BLaER1 treated with 17β-estradiol and CSF1 and Interleukin-3, amounts not matched to agents 10 nM and 100 nM (cell line): ENCODE measurements around the gene LAIR2.
"Not testable (repeated sequence)": the region's sequence is repeated elsewhere in the genome, so short reads cannot be mapped to it uniquely, and the experiment has no call there.

ENCODE experiments used
- H3K27ac ChIP-seq, 11 experiments: shearing (Covaris generic); formaldehyde crosslinking; 2 replicates each; pipeline ENCODE4 v1.8.1; 2022
- H3K27me3 ChIP-seq, 11 experiments: shearing (Covaris generic); formaldehyde crosslinking; 2 replicates each; pipeline ENCODE4 v1.8.1; 2022
- H3K36me3 ChIP-seq, 11 experiments: shearing (Covaris generic); formaldehyde crosslinking; 2 replicates each; pipeline ENCODE4 v1.8.1; 2022
- H3K4me1 ChIP-seq, 10 experiments: shearing (Covaris generic); formaldehyde crosslinking; 2 replicates each; pipeline ENCODE4 v1.8.1; 2022
- H3K4me2 ChIP-seq, 11 experiments: shearing (Covaris generic); formaldehyde crosslinking; 2 replicates each; pipeline ENCODE4 v1.8.1; 2022
- H3K4me3 ChIP-seq, 10 experiments: shearing (Covaris generic); formaldehyde crosslinking; 2 replicates each; pipeline ENCODE4 v1.8.1; 2022
- H3K9ac ChIP-seq, 11 experiments: shearing (Covaris generic); formaldehyde crosslinking; 2 replicates each; pipeline ENCODE4 v1.8.1; 2022
- H3K9me3 ChIP-seq, 11 experiments: shearing (Covaris generic); formaldehyde crosslinking; replicated peaks in 1 of 11; 2 replicates each; pipeline ENCODE4 v1.8.1; 2022
- H4K20me1 ChIP-seq, 11 experiments: shearing (Covaris generic); formaldehyde crosslinking; 2 replicates each; pipeline ENCODE4 v1.8.1; 2022
- Cebpa-rat ChIP-seq, 11 experiments: shearing (Covaris generic); IDR thresholded peaks; 2 replicates each; pipeline ENCODE4 v1.8.1; 2022

LAIR2 gene

GRCh38 chr19:54463531-54464043 is 39.0 kb upstream of the LAIR2 start, which contains the start of gene LENG9:
LENG9 (minus strand) TSS chr19:54463778; CDS start chr19:54463526, 252 bp downstream.
- H3K36me3 ChIP-seq: peaks cover 33 to 38% (median 36%) of the 10 kb centered on the region in 11 experiments
- peak within 1 kb of the TSS; percentile 90 to 98 (median 95) for H3K9ac ChIP-seq
- peak within 1 kb of the TSS; percentile 94 to 100 (median 99) for H3K4me2 ChIP-seq
- peak within 1 kb of the TSS; percentile 62 to 78 (median 71) for H3K4me3 ChIP-seq
- H3K9me3 ChIP-seq: no peaks in the 10 kb centered on the region
- H3K27ac ChIP-seq: peak within 1 kb of the TSS; percentile 96 to 100 (median 97)
- H3K27me3 ChIP-seq: no peaks in the 10 kb centered on the region
- H3K4me1 ChIP-seq: peaks cover 48 to 77% (median 66%) of the 10 kb centered on the region in 10 experiments
- no peak for TF ChIP-seq Cebpa-rat (IDR thresholded peaks at IDR 0.05)
- H4K20me1 ChIP-seq: peaks cover 36 to 44% (median 39%) of the 10 kb centered on the region in 11 experiments

GRCh38 chr19:54464044-54464629 is 38.5 kb upstream of the LAIR2 start:
- peak overlapping the region; percentile 76 to 100 (median 98) for H3K4me2 ChIP-seq
- peaks cover 48 to 77% (median 67%) of the 10 kb centered on the region in 10 experiments for H3K4me1 ChIP-seq
- H3K36me3 ChIP-seq: peaks cover 28 to 33% (median 31%) of the 10 kb centered on the region in 11 experiments
- no peak for TF ChIP-seq Cebpa-rat (IDR thresholded peaks at IDR 0.05)
- peaks cover 31 to 39% (median 34%) of the 10 kb centered on the region in 11 experiments for H4K20me1 ChIP-seq
- peak overlapping the region; percentile 58 to 78 (median 71) for H3K4me3 ChIP-seq
- H3K27ac ChIP-seq: peak overlapping the region; percentile 74 to 100 (median 97)
- H3K9ac ChIP-seq: peak overlapping the region; percentile 62 to 97 (median 95); a peak in 21 of 22 replicates
- H3K9me3 ChIP-seq: no peaks in the 10 kb centered on the region
- no peaks in the 10 kb centered on the region for H3K27me3 ChIP-seq

DNA sequence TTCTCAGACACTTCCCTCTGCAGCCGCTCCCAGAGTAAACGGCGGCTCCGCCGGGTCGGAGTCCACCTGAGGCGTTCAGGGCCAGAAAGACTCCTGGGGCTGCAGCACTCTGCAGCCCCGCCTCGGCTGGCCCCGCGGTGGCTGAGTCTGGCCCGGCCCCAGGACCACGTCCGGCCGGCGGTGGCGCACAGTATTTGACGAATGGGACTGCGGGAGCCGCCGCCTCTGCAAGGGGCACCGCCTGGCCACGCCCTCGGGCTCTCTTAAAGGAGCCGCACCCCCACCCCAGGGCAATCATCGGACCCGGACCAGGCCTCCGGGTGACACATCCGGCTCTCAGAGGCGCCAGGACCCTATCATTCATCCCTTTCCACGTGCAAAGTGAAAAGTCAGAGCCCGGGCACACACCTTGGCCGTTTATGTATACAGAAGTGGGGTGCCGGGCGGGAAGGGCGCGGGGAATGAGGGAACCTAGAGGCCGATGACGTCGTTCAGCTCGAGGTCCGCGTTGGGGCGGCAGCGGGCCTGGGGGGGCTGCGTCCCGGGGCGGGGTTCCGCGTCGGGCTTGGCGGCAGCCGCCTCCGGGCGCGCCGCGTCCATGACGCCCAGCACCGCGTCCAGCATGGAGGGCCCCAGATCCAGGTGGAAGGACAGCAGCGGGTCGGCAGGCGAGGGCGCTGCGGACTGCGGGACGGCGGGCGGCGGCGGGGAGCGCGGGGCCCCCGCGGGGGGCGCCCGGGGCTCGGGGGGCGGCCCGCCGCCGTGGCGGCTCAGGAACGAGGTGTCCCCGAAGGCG is 37.8 kb upstream of the LAIR2 start:
- Histone ChIP-seq H3K36me3 (peaks cover 21 to 26% (median 24%) of the 10 kb centered on the region in 11 experiments), H3K4me2 (peak overlapping the region; percentile 76 to 100 (median 98)), H3K9me3 (no peaks in the 10 kb centered on the region), H3K9ac (peak overlapping the region; percentile 62 to 97 (median 95); a peak in 21 of 22 replicates), H3K27ac (peak overlapping the region; percentile 74 to 100 (median 97)), H3K27me3 (0 out of 22 replicates have a peak, but pooled peaks cover 0 to 5% (median 0%) of the 10 kb centered on the region in 11 experiments), H3K4me1 (peaks cover 48 to 77% (median 67%) of the 10 kb centered on the region in 10 experiments), H4K20me1 (peaks cover 24 to 32% (median 27%) of the 10 kb centered on the region in 11 experiments), H3K4me3 (peak overlapping the region; percentile 58 to 78 (median 71))
- TF ChIP-seq Cebpa-rat (IDR thresholded peaks at IDR 0.05): no peak

DNA sequence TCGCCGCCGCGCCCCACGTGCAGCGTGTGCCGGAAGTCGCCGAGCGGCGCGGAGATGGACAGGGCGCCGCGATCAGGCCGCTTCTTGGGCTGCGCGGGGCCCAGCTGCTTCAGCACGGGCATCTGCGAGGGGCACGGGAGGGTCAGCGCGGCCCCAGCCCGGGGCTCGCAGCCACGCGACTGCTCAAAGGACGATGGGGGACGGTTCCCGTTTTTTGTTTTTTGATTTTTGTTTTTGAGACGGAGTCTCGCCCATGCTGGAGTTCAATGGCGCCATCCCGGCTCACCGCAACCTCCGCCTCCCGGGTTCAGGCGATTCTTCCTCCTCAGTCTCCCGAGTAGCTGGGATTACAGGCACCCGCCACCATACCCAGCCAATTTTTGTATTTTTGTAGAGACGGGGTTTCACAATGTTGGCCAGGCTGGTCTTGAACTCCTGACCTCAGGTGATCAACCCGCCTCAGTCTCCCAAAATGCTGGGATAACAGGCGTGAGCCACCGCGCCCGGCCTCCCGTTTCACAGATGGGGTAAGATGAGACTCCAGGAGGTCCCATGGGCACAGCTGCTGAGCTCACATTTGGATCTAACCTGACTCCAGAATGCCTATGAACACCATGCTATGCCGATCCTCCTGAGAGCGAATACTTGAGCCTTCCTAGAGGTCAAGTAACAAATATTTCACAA is 37.1 kb upstream of the LAIR2 start:
- Histone ChIP-seq H3K9ac (no peak overlapping the region), H3K9me3 (no peaks in the 10 kb centered on the region), H4K20me1 (peaks cover 18 to 24% (median 20%) of the 10 kb centered on the region in 11 experiments), H3K27me3 (peaks cover 0 to 12% (median 0%) of the 10 kb centered on the region in 11 experiments; a peak in 4 of 22 replicates), H3K4me3 (no peak overlapping the region), H3K27ac (peak overlapping the region in 1 of 11 experiments; percentile 100; a peak in 1 of 22 replicates), H3K4me2 (peak overlapping the region in 8 of 11 experiments; percentile 25 to 99 (median 92); a peak in 13 of 22 replicates), H3K4me1 (peaks cover 49 to 79% (median 68%) of the 10 kb centered on the region in 10 experiments), H3K36me3 (peaks cover 15 to 20% (median 19%) of the 10 kb centered on the region in 11 experiments)
- TF ChIP-seq Cebpa-rat (IDR thresholded peaks at IDR 0.05): no peak

- H3K4me3 ChIP-seq, H3K9me3 ChIP-seq, H3K27ac ChIP-seq, H3K9ac ChIP-seq: not testable (repeated sequence)
- H3K27me3 ChIP-seq: peaks cover 0 to 17% (median 0%) of the 10 kb centered on the region in 11 experiments; a peak in 5 of 22 replicates
- H3K36me3 ChIP-seq: peaks cover 11 to 15% (median 13%) of the 10 kb centered on the region in 11 experiments
- H3K4me2 ChIP-seq: peak overlapping the region in 5 of 11 experiments; percentile 25 to 91 (median 53); a peak in 8 of 22 replicates
- peaks cover 13 to 19% (median 15%) of the 10 kb centered on the region in 11 experiments for H4K20me1 ChIP-seq
- H3K4me1 ChIP-seq: peaks cover 49 to 79% (median 68%) of the 10 kb centered on the region in 10 experiments
These were observed 36.5 kb upstream of the LAIR2 start for GRCh38 chr19:54466110-54466480.

GRCh38 chr19:54469496-54469934 is 33.1 kb upstream of the LAIR2 start:
- H3K4me1 ChIP-seq: peaks cover 51 to 76% (median 64%) of the 10 kb centered on the region in 10 experiments
- peak overlapping the region in 4 of 11 experiments; percentile 8 to 95 (median 92); a peak in 1 of 22 replicates for H3K27ac ChIP-seq
- no peak overlapping the region for H3K4me3 ChIP-seq
- H3K36me3 ChIP-seq: no peaks in the 10 kb centered on the region
- peaks cover 0 to 26% (median 0%) of the 10 kb centered on the region in 11 experiments; a peak in 6 of 22 replicates for H3K27me3 ChIP-seq
- TF ChIP-seq Cebpa-rat (IDR thresholded peaks at IDR 0.05): no peak
- H4K20me1 ChIP-seq: no peaks in the 10 kb centered on the region
- no peaks in the 10 kb centered on the region for H3K9me3 ChIP-seq
- peak overlapping the region; percentile 93 to 100 (median 100) for H3K4me2 ChIP-seq
- H3K9ac ChIP-seq: peak overlapping the region in 3 of 11 experiments; percentile 86 to 90 (median 87); a peak in 5 of 22 replicates

GRCh38 chr19:54470276-54470887 is 32.2 kb upstream of the LAIR2 start:
- Histone ChIP-seq H3K9me3 (no peaks in the 10 kb centered on the region), H4K20me1 (no peaks in the 10 kb centered on the region), H3K4me3 (peak overlapping the region; percentile 61 to 72 (median 61); a peak in 19 of 20 replicates), H3K4me1 (peaks cover 48 to 69% (median 59%) of the 10 kb centered on the region in 10 experiments), H3K9ac (peak overlapping the region in 10 of 11 experiments; percentile 65 to 90 (median 78); a peak in 18 of 22 replicates), H3K27me3 (peaks cover 0 to 29% (median 0%) of the 10 kb centered on the region in 11 experiments; a peak in 6 of 22 replicates), H3K27ac (peak overlapping the region in 7 of 11 experiments; percentile 59 to 95 (median 85); a peak in 13 of 22 replicates), H3K4me2 (peak overlapping the region; percentile 93 to 100 (median 100)), H3K36me3 (no peaks in the 10 kb centered on the region)
- TF ChIP-seq Cebpa-rat (IDR thresholded peaks at IDR 0.05): no peak
